Measurements from ENCODE around the gene ART3.

GRCh38 chr4:76088719-76089118, 14.2 kb downstream of the ART3 start:
- TF ChIP-seq, protein P1, sequence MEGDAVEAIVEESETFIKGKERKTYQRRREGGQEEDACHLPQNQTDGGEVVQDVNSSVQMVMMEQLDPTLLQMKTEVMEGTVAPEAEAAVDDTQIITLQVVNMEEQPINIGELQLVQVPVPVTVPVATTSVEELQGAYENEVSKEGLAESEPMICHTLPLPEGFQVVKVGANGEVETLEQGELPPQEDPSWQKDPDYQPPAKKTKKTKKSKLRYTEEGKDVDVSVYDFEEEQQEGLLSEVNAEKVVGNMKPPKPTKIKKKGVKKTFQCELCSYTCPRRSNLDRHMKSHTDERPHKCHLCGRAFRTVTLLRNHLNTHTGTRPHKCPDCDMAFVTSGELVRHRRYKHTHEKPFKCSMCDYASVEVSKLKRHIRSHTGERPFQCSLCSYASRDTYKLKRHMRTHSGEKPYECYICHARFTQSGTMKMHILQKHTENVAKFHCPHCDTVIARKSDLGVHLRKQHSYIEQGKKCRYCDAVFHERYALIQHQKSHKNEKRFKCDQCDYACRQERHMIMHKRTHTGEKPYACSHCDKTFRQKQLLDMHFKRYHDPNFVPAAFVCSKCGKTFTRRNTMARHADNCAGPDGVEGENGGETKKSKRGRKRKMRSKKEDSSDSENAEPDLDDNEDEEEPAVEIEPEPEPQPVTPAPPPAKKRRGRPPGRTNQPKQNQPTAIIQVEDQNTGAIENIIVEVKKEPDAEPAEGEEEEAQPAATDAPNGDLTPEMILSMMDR (IDR thresholded peaks at IDR 0.05): no peak
- TF ChIP-seq POLR2A (IDR thresholded peaks at IDR 0.05) (no peak), POLR2AphosphoS5 (IDR thresholded peaks at IDR 0.05) (no peak)
